T-helper 17 cell (primary cell): ENCODE data around the gene GREM1. TPM values are rescaled to one million over a fixed set of nuclear protein-coding genes. Genes with fewer than 3 reads are reported as not detected.

ENCODE experiments used
- ATAC-seq: fragments of 150-1000 bp; cut with Tn5 transposase; 2 replicates; pipeline ENCODE4 v1.10.0; 2021; ENCODE audit warnings: mild to moderate bottlenecking, moderate library complexity
- DNase-seq, 3 donors: peaks; one replicate each; pipeline versions ENCODE4 v3.0.0 to v3.0.0-alpha.2; 2020 to 2021
- H3K9me3 ChIP-seq: one replicate; pipeline ENCODE4 v1.7.0; 2013; ENCODE audit warnings: low read length, mild to moderate bottlenecking; ENCODE audit not compliant: control insufficient read depth, poor library complexity, severe bottlenecking
- H3K27ac Mint-ChIP-seq: one replicate; pipeline ENCODE4 v1.8.0; 2022; ENCODE audit warnings: mild to moderate bottlenecking, moderate library complexity, mixed read lengths
- H3K27me3 Mint-ChIP-seq: one replicate; pipeline ENCODE4 v1.8.0; 2022; ENCODE audit warnings: mixed read lengths
- H3K36me3 Mint-ChIP-seq: one replicate; pipeline ENCODE4 v1.8.0; 2022; ENCODE audit warnings: low read depth, mixed read lengths
- H3K4me1 Mint-ChIP-seq: one replicate; pipeline ENCODE4 v1.8.0; 2022; ENCODE audit warnings: mild to moderate bottlenecking, mixed read lengths
- H3K4me3 Mint-ChIP-seq: one replicate; pipeline ENCODE4 v1.8.0; 2022; ENCODE audit warnings: mild to moderate bottlenecking, moderate library complexity, mixed read lengths
- total RNA-seq, 4 donors: library from RNA in 2 of 4; stranded (reverse) in 2 of 4; gene quantifications; one replicate each; pipeline ENCODE4 v1.2.3 and lab custom pipeline; 2022 to 2026

The GREM1 gene
- total RNA-seq, 2 donors from 2014 or later = not detected

- Mint-ChIP-seq H3K27me3 (no peaks in the 10 kb centered on the region), H3K4me3 (no peak overlapping the region), H3K4me1 (no peaks in the 10 kb centered on the region), H3K27ac (no peak overlapping the region), H3K36me3 (peaks cover 13% of the 10 kb centered on the region)
- DNase-seq = no peak
- no peaks in the 10 kb centered on the region for H3K9me3 ChIP-seq
- ATAC-seq = no peak
Measured at GRCh38 chr15:32792436-32792835, 74.6 kb downstream of the GREM1 start.

Other genes with a start within 250 kb of the GREM1 start
- gene GOLGA8N, start 124.5 kb upstream of the GREM1 start, total RNA-seq = 1 to 10 TPM; 3.9 to 6.3 TPM
- 10 to 100 TPM in 1 of 2 donors, 1 to 10 TPM in 1; 7.6 to 13.0 TPM for gene ARHGAP11A, start 102.5 kb upstream of the GREM1 start, total RNA-seq
- gene SCG5, start 76.3 kb upstream of the GREM1 start, total RNA-seq = 1 to 10 TPM in 1 of 2 donors, under 1 TPM in 1; 0.80 to 2.0 TPM